WTC11 (cell line): ENCODE results near the gene GLT6D1. TPM values are rescaled to one million over a fixed set of nuclear protein-coding genes. Genes with fewer than 3 reads are reported as not detected.

ENCODE experiments used
- ATAC-seq: fragments of 200-7000 bp; cut with Tn5 transposase; 2 replicates; pipeline ENCODE4 v1.10.0; 2021; ENCODE audit warnings: mild to moderate bottlenecking, moderate library complexity
- CTCF ChIA-PET: fragments of 300-600 bp; sonication (Branson Sonifier 250); formaldehyde crosslinking; loops from one replicate; lab custom pipeline; 2021; ENCODE audit warnings: antibody characterized with exemption; lab: Charles Lee
- POLR2A ChIA-PET: fragments of 350-600 bp; sonication (Branson Sonifier 250); formaldehyde crosslinking; loops from one replicate; lab custom pipeline; 2021; ENCODE audit warnings: antibody characterized with exemption; lab: Charles Lee
- DNase-seq: peaks from one replicate; pipeline ENCODE4 v3.0.0; 2021; ENCODE audit warnings: low spot score
- H3K27ac Mint-ChIP-seq: 2 replicates; pipeline ENCODE4 v1.8.0; 2021; ENCODE audit warnings: mixed read lengths
- H3K27me3 Mint-ChIP-seq: 2 replicates; pipeline ENCODE4 v1.8.0; 2021; ENCODE audit warnings: low read depth, mild to moderate bottlenecking, moderate library complexity, mixed read lengths
- H3K36me3 Mint-ChIP-seq: 2 replicates; pipeline ENCODE4 v1.8.0; 2021; ENCODE audit warnings: mixed read lengths
- H3K4me1 Mint-ChIP-seq: 2 replicates; pipeline ENCODE4 v1.8.0; 2022; ENCODE audit warnings: mixed read lengths
- H3K4me3 Mint-ChIP-seq: 2 replicates; pipeline ENCODE4 v1.8.0; 2021; ENCODE audit warnings: mild to moderate bottlenecking, moderate library complexity, mixed read lengths
- H3K9me3 Mint-ChIP-seq: 2 replicates; pipeline ENCODE4 v1.8.0; 2021; ENCODE audit warnings: mixed read lengths
- ATF1 ChIP-seq: sonication (generic); formaldehyde crosslinking; IDR thresholded peaks from 2 replicates; pipeline ENCODE4 v1.8.1; 2023; ENCODE audit warnings: mild to moderate bottlenecking, moderate library complexity, missing genetic modification reagents
- CDX4 ChIP-seq: fragments of 250-450 bp; sonication (Bioruptor Pico); IDR thresholded peaks from 2 replicates; pipeline ENCODE4 v1.9.0; 2021; ENCODE audit warnings: moderate library complexity, mild to moderate bottlenecking, inconsistent platforms, borderline replicate concordance
- CREM ChIP-seq: sonication (generic); formaldehyde crosslinking; IDR thresholded peaks from 2 replicates; pipeline ENCODE4 v1.8.1; 2022; ENCODE audit warnings: mild to moderate bottlenecking, missing genetic modification reagents, moderate library complexity
- E2F1 ChIP-seq: sonication (generic); formaldehyde crosslinking; IDR thresholded peaks from 2 replicates; pipeline ENCODE4 v1.8.0; 2022; ENCODE audit warnings: mild to moderate bottlenecking, missing genetic modification reagents
- E2F4 ChIP-seq: sonication (generic); formaldehyde crosslinking; IDR thresholded peaks from 2 replicates; pipeline ENCODE4 v1.8.1; 2022; ENCODE audit warnings: low read depth, mild to moderate bottlenecking, moderate library complexity, missing genetic modification reagents, borderline replicate concordance
- EMX1 ChIP-seq: fragments of 250-450 bp; sonication (Bioruptor Pico); IDR thresholded peaks from 2 replicates; pipeline ENCODE4 v1.8.0; 2021; ENCODE audit warnings: mild to moderate bottlenecking
- FOXP1 ChIP-seq: sonication (generic); formaldehyde crosslinking; IDR thresholded peaks from 2 replicates; pipeline ENCODE4 v1.8.0; 2022; ENCODE audit warnings: missing genetic modification reagents, mild to moderate bottlenecking, moderate library complexity, borderline replicate concordance
- GABPB1 ChIP-seq: sonication (generic); formaldehyde crosslinking; IDR thresholded peaks from 2 replicates; pipeline ENCODE4 v1.8.1; 2023; ENCODE audit warnings: mild to moderate bottlenecking, missing genetic modification reagents
- IRF2 ChIP-seq: sonication (generic); formaldehyde crosslinking; IDR thresholded peaks from 2 replicates; pipeline ENCODE4 v1.8.0; 2022; ENCODE audit warnings: low read depth, missing genetic modification reagents, borderline replicate concordance
- JAZF1 ChIP-seq: fragments of 250-450 bp; sonication (Bioruptor Pico); IDR thresholded peaks from 2 replicates; pipeline ENCODE4 v1.9.0; 2021; ENCODE audit warnings: moderate library complexity, mild to moderate bottlenecking, inconsistent platforms
- NR3C1 ChIP-seq: sonication (generic); formaldehyde crosslinking; conservative IDR thresholded peaks from 2 replicates; pipeline ENCODE4 v1.8.1; 2023; ENCODE audit warnings: low read depth, mild to moderate bottlenecking, missing genetic modification reagents
- OVOL2 ChIP-seq: fragments of 250-450 bp; sonication (Bioruptor Pico); IDR thresholded peaks from 2 replicates; pipeline ENCODE4 v1.9.0; 2021; ENCODE audit warnings: mild to moderate bottlenecking, borderline replicate concordance
- ZBTB43 ChIP-seq: sonication (generic); formaldehyde crosslinking; IDR thresholded peaks from 2 replicates; pipeline ENCODE4 v1.8.1; 2023; ENCODE audit warnings: mild to moderate bottlenecking, missing genetic modification reagents
- ZNF423 ChIP-seq: fragments of 250-450 bp; sonication (Bioruptor Pico); IDR thresholded peaks from 2 replicates; pipeline ENCODE4 v2.1.2; 2022; ENCODE audit warnings: mild to moderate bottlenecking, moderate library complexity
- ZNF671 ChIP-seq: fragments of 250-450 bp; sonication (Bioruptor Pico); IDR thresholded peaks from 2 replicates; pipeline ENCODE4 v1.8.0; 2021; ENCODE audit warnings: mild to moderate bottlenecking
- ZSCAN18 ChIP-seq: fragments of 250-450 bp; sonication (Bioruptor Pico); IDR thresholded peaks from 2 replicates; pipeline ENCODE4 v2.1.2; 2022; ENCODE audit warnings: mild to moderate bottlenecking, moderate library complexity
- total RNA-seq: library from RNA; stranded (reverse); gene quantifications from 3 replicates; pipeline ENCODE4 v1.2.3, GENCODE V29; 2021
- TF ChIP-seq, protein P1 (sequence below): sonication (generic); formaldehyde crosslinking; IDR thresholded peaks from 2 replicates; pipeline ENCODE4 v1.8.0; 2022; ENCODE audit warnings: missing genetic modification reagents
- TF ChIP-seq, protein P2 (sequence below): sonication (generic); formaldehyde crosslinking; IDR thresholded peaks from 2 replicates; pipeline ENCODE4 v1.8.1; 2022; ENCODE audit warnings: mild to moderate bottlenecking, missing genetic modification reagents, moderate library complexity, borderline replicate concordance
- TF ChIP-seq, protein P3 (sequence below): sonication (generic); formaldehyde crosslinking; IDR thresholded peaks from 2 replicates; pipeline ENCODE4 v1.8.1; 2022; ENCODE audit warnings: low read depth, missing genetic modification reagents, borderline replicate concordance
- TF ChIP-seq, protein P4 (sequence below): sonication (generic); formaldehyde crosslinking; IDR thresholded peaks from 2 replicates; pipeline ENCODE4 v1.8.1; 2023; ENCODE audit warnings: mild to moderate bottlenecking, missing genetic modification reagents, moderate library complexity

Gene GLT6D1
- total RNA-seq, 1 experiment from 2014 or later: 0.37 TPM

DNA sequence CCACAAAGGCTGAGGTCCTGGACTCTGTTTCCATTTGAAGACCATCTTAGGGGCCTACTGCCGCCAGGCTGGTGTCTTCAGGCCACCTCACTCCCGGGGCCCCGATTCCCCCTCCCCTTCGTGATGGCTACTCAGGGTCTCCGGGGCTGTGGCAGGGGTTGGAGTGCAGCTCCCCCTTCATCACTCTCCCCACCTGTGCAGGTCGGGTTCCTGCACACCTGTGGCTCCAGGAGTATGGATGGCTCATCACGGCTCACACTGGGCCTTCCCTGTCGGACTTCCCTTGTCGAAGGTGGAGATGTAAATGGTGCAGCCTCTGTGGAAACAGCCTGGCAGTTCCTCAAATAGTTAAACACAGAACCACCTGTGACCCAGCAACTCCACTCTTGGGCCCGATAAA, 35.6 kb upstream of the GLT6D1 start:
- TF ChIP-seq FOXP1 (CRISPR knock-in tag) (no peak), ZNF423 (CRISPR knock-in tag) (no peak), EMX1 (no peak), NR3C1 (no peak), ATF1 (CRISPR knock-in tag) (no peak), ZNF671 (CRISPR knock-in tag) (no peak), E2F1 (CRISPR knock-in tag) (no peak)
- TF ChIP-seq, protein P1, sequence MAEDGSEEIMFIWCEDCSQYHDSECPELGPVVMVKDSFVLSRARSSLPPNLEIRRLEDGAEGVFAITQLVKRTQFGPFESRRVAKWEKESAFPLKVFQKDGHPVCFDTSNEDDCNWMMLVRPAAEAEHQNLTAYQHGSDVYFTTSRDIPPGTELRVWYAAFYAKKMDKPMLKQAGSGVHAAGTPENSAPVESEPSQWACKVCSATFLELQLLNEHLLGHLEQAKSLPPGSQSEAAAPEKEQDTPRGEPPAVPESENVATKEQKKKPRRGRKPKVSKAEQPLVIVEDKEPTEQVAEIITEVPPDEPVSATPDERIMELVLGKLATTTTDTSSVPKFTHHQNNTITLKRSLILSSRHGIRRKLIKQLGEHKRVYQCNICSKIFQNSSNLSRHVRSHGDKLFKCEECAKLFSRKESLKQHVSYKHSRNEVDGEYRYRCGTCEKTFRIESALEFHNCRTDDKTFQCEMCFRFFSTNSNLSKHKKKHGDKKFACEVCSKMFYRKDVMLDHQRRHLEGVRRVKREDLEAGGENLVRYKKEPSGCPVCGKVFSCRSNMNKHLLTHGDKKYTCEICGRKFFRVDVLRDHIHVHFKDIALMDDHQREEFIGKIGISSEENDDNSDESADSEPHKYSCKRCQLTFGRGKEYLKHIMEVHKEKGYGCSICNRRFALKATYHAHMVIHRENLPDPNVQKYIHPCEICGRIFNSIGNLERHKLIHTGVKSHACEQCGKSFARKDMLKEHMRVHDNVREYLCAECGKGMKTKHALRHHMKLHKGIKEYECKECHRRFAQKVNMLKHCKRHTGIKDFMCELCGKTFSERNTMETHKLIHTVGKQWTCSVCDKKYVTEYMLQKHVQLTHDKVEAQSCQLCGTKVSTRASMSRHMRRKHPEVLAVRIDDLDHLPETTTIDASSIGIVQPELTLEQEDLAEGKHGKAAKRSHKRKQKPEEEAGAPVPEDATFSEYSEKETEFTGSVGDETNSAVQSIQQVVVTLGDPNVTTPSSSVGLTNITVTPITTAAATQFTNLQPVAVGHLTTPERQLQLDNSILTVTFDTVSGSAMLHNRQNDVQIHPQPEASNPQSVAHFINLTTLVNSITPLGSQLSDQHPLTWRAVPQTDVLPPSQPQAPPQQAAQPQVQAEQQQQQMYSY (CRISPR knock-in tag): no peak
- TF ChIP-seq, protein P2, sequence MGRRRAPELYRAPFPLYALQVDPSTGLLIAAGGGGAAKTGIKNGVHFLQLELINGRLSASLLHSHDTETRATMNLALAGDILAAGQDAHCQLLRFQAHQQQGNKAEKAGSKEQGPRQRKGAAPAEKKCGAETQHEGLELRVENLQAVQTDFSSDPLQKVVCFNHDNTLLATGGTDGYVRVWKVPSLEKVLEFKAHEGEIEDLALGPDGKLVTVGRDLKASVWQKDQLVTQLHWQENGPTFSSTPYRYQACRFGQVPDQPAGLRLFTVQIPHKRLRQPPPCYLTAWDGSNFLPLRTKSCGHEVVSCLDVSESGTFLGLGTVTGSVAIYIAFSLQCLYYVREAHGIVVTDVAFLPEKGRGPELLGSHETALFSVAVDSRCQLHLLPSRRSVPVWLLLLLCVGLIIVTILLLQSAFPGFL (CRISPR knock-in tag): no peak
- no peaks in the 10 kb centered on the region for H3K9me3 Mint-ChIP-seq
- H3K4me1 Mint-ChIP-seq: peaks cover 9% of the 10 kb centered on the region
- ATAC-seq (no peak), DNase-seq (no peak)
- H3K27ac Mint-ChIP-seq: no peak overlapping the region
- H3K4me3 Mint-ChIP-seq: no peak overlapping the region
- H3K27me3 Mint-ChIP-seq: no peaks in the 10 kb centered on the region
- CTCF ChIA-PET: no interaction called here
- POLR2A ChIA-PET: no interaction called here
- H3K36me3 Mint-ChIP-seq: no peaks in the 10 kb centered on the region

DNA sequence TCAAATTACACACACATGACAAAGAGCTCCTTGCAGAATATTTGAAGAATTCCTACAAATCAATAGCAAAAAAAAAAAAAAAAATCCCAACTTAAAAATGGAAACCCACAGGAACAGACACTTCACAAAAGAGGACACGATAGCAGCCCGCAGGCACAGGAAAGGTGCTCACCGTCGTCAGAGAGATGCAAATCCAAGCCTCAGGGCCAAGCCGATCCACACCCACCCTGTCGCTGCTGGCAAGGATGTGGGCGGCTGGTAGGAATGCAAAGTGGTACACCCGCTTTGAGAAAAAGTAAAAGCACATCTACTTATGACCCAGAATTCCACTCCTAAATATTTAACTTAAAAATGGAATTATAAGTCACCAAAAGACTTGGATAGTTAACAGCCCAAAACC, 34.6 kb upstream of the GLT6D1 start:
- ChIA-PET POLR2A (no interaction called here), CTCF (interaction anchor here (0.7 kb wide), 1 partner anchor 56 kb away, joined by 5 read pairs; no protein-coding TSS in a partner anchor)
- Mint-ChIP-seq H3K27me3 (no peaks in the 10 kb centered on the region), H3K9me3 (peaks cover 4% of the 10 kb centered on the region), H3K36me3 (peaks cover 4% of the 10 kb centered on the region), H3K4me1 (peaks cover 3% of the 10 kb centered on the region), H3K27ac (no peak overlapping the region), H3K4me3 (no peak overlapping the region)
- ATAC-seq (no peak), DNase-seq (no peak)
- TF ChIP-seq, protein P3, sequence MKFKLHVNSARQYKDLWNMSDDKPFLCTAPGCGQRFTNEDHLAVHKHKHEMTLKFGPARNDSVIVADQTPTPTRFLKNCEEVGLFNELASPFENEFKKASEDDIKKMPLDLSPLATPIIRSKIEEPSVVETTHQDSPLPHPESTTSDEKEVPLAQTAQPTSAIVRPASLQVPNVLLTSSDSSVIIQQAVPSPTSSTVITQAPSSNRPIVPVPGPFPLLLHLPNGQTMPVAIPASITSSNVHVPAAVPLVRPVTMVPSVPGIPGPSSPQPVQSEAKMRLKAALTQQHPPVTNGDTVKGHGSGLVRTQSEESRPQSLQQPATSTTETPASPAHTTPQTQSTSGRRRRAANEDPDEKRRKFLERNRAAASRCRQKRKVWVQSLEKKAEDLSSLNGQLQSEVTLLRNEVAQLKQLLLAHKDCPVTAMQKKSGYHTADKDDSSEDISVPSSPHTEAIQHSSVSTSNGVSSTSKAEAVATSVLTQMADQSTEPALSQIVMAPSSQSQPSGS (CRISPR knock-in tag): no peak
- TF ChIP-seq ZSCAN18 (CRISPR knock-in tag) (no peak), ZBTB43 (CRISPR knock-in tag) (no peak), OVOL2 (CRISPR knock-in tag) (no peak), CREM (CRISPR knock-in tag) (no peak), E2F1 (CRISPR knock-in tag) (no peak), E2F4 (CRISPR knock-in tag) (no peak), GABPB1 (CRISPR knock-in tag) (no peak), IRF2 (CRISPR knock-in tag) (no peak), JAZF1 (CRISPR knock-in tag) (no peak), CDX4 (no peak)
- TF ChIP-seq, protein P4, sequence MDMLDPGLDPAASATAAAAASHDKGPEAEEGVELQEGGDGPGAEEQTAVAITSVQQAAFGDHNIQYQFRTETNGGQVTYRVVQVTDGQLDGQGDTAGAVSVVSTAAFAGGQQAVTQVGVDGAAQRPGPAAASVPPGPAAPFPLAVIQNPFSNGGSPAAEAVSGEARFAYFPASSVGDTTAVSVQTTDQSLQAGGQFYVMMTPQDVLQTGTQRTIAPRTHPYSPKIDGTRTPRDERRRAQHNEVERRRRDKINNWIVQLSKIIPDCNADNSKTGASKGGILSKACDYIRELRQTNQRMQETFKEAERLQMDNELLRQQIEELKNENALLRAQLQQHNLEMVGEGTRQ (CRISPR knock-in tag): no peak
